Activated CD8-positive, alpha-beta memory T cell treated with anti-CD3 and anti-CD28 coated beads, Interleukin-2, amount 50 U/mL, for 1 hour (primary cell): ENCODE measurements around the gene C1QL2.

ENCODE experiments used
- DNase-seq: peaks from one replicate; pipeline ENCODE4 v3.0.0-alpha.2; 2020; ENCODE audit errors: extremely low read depth

The C1QL2 gene

DNA sequence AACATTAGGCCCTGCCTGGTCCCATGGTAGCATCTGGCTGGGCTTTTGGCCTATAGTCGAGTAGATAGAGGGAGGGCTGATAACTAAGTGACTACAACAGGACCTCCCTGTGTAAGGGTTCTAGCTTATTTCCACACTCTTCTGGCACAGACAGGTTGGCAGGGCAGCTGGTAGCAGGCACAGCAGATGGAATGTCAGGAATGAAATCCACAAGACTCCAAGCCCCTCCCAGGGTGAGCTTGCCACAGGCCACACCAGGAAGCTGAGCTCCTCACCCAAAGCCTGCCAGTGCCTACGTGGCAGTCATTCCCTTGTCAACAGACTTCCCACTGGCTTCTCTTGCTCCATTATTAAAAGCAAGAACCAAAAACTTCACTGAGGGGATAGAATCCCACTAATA lies 20.7 kb upstream of the C1QL2 start:
- no peak for DNase-seq

DNA sequence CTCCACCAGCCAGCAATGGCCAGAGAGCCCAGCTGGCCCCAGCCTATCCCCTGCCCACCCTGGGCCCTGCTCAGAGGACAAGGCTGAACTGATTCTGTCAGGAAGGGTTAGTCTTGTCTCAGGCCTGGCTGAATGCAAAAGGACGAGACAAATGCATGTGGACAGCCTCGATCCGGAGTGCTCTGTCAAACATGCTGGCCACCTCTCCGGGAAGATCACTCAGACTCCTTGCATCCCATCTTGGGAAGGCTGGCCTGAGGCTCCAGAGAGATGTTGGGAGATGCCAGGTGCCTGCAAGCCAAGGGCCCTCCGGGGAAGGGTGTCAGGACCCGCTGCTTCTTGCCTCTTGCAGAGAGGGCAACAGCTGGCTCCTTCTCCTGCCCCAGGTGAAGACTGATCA lies 20.2 kb upstream of the C1QL2 start:
- no peak for DNase-seq

DNA sequence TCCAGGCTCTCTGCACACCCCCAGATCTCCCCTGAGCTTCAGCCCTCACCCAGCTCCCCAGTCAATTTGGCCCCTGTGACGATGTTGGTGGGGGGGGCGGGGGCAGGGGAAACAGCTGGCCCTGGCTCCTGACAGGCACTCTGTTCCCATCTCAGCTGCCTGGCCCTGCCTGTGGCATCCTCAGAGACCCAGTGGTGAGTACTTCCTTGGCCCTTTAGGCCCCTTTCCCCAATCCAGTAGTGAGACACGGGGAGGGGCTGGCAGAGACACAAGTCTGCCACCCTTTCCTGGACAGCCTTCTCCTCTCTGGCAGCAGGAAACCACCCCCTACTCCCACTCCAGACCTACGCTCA lies 19.3 kb upstream of the C1QL2 start:
- DNase-seq: no peak

DNA sequence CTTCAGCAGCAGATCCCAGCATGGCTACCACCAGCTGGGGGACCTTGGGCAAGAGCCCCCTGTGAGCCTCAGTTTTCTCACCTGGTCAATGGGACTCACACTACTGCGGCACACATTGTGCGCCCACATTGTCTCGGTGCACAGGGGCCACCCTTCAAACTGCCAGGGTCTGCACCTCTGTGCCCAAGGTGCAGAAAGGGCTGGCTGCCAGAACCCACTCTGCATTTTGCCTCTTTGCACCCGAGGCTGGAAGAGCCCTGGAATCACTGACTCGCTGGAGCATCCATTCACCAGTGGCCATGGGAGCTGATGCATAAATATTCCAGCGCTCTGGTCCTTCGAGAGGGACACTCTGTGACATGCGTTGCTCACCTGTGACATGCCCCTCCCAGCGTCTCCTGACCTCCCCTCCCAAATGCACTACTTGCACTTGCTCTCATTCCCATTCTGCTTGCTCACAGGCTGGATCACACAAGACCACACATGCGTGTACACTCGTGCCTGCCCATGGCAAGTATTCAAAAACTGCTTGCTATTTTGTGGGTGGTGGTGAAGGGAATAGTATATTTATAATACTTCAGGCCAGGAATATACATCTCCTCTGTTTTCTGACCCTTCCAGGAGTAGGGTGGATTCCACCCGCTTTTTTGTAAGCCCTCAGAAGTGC lies 18.8 kb upstream of the C1QL2 start:
- DNase-seq: no peak

DNA sequence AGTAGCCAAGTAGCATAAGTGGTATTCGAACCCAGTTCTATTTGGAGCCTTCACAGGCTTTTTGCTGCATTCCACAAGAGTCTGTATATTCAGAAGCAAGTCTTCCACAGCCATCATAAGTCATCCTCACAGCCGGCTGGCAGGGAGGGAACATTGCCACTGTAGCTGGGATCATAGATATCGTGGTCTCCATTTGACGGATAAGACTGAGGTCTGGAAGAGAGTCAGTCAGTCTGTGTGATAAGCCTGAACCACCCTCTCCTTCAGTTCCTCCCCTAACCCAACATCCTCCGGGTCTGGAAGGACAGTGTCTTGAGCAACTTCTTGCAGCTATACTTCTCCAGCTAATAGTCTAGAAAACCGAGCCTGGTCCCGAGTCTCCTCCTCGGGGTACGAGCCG lies 17.0 kb upstream of the C1QL2 start:
- DNase-seq: no peak

DNA sequence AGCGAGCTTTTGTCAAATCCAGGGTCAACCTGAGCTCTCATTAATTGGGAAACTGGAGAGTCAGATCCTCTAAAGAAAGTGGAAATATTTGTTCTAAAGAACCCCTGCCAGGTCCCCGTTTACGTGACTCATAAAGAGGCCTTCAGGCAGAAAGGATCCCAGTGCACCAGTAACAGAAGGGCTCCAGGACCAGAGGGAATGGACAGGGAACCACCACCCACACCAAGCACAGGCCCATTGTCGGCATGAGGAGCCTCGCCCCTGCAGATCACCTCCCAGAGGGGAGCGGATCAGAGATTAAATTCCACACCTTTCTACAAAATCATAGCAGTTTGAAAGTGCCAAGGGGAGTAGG lies 16.4 kb upstream of the C1QL2 start:
- no peak for DNase-seq

DNA sequence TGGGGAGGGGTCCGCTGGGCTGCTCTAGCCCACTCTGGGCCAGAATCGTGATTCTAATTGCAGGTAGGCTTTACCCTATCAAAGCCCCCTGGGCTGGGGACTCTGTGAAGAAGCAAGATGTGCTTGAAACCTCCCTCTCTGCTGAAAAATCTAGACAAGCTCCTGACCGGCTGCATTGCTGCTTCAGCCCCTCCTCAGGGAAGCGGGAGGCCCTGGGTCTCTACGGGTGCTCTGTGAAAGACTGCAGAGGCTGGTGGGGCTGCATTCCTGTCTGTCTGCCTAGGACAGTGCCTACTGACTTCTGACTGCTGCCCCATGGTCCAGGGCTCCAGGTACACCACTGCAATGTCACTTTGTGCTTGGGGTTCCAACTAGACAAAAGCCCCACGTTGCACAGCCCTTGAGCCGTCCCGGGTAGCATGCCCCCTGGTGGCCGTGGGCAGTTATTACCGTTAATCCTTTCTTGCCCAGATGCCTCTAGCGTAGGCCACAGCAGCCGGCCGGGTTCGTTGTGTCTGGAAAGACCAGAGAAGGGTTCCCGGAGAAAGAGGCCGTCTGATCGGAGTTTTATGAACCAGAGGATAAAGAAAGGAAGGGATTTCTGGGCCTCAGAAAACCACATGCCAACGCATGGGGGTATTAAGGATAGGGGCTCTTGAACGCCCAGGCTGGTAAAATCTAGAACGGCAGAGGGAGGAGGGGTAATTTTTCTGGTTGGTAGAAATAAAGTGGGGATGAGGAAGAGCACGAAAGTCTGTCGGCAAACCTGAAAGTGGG lies 15.9 kb upstream of the C1QL2 start:
- peak; percentile 10 for DNase-seq

DNA sequence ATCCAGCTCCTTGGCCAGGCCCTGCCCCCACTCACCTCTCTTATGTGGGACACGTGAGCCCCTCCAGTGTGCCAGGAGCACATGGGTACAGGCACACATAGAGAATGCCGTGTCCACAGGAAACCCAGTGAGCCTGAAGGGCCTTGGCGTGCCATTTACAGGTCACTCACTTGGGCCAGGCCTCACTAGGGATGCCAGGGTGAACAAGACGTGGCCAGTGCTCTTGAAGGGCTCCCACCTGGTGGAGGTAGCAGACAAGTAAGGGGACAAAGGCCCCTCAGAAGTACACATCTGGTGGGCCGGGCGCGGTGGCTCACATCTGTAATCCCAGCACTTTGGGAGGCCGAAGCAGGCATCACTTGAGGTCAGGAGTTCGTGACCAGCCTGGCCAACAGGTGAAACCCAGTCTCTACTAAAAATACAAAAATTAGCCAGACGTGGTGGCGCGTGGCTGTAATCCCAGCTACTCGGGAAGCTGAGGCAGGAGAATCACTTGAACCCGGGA lies 15.1 kb upstream of the C1QL2 start:
- no peak for DNase-seq

DNA sequence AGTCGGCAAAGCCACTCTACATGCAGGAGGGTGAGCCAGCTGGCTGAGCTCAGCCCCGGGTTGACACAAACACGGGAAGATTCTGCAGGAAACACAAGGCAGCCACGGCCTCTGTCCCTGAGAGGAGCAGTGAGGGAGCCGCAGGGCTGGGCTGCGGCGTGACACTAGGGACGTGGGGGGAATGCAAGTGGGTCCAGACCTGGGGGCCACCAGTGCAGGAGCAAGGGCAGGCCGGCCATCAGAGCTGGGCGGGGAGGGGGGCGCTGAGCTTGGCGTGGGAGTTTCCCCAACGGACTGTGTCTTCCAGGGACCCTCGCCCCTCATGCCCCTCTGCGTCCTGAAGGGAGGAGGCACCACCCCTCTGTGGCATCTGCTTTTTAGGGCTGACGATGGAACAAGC lies 12.0 kb upstream of the C1QL2 start:
- DNase-seq: no peak

DNA sequence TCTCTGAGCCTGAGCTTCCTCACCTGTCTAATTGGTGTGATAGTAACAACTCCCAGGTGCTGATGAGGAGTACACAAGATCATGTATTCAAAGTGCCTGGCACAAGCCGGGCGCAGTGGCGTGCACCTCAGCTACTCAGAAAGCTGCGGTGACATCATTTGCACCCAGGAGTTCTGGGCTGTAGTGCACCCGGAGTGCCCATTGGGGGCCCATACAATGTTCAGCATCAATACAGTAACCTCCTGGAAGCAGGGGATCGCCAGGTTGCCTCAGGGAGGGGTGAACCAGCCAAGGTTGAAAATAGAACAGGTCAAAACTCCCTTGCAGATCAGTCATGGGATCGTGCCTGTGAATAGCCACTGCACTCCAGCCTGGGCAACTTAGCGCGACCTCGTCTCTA lies 11.2 kb upstream of the C1QL2 start:
- no peak for DNase-seq

DNA sequence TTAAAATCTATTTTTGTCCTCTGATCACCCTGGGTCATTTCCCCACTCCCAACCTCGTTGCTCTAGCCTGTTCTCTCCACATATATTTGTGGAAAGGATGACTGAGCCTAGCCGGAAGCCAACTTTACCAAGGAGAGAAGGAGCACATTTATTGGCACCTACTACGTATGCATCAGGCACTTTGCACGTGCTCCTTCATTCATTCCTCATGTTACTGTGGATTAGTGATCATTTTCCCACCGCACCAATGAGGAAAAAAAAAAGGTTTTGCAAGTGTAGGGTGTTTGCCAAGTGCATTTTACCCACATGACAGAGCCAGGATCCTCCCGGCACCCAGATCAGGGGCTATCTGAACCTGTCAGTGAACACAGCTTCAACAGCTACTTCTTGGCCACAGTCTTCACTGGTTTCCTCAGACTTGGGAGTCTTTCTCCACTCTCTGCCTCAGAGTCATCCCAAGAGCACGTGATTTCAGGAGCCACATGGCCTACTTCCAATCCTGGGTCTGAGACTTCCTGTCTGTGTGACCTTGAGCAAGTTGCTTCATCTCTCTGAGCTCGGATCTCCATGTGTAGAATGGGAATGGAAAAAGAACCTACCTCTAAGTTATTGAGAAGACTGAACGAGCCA lies 1.9 kb upstream of the C1QL2 start:
- DNase-seq: no peak

DNA sequence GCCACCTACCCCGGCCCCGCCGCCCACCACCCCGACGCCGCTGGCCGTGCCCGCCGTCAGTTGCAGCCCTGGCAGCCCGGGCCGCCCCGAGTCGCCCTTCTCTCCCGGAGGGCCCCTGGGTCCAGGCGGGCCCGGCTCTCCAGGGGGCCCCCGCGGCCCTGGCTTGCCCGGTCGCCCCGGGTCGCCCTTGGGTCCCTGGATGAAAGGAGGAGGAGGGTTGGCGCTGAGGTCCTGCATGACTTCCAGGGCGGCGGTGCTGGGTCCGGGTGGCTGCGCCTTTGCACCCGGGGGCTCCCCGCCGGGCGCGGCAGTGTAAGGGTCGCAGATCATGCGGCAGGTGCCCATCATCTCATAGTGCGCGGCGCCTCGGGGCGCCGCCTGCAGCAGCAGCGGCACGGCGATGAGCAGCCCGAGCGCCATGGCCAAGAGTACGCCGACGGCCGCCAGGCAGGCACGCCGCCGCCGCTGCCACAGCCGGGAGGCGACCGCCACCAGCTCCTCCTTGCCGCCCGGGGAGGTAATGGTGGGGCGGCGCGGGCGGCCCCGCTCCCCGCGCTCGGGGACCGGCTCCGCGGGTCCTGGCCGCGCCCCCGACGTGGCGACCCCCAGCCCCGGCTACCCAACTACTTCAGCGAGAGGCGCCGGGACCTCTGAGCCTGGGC lies 570 bp downstream of the C1QL2 start:
- no peak for DNase-seq

DNA sequence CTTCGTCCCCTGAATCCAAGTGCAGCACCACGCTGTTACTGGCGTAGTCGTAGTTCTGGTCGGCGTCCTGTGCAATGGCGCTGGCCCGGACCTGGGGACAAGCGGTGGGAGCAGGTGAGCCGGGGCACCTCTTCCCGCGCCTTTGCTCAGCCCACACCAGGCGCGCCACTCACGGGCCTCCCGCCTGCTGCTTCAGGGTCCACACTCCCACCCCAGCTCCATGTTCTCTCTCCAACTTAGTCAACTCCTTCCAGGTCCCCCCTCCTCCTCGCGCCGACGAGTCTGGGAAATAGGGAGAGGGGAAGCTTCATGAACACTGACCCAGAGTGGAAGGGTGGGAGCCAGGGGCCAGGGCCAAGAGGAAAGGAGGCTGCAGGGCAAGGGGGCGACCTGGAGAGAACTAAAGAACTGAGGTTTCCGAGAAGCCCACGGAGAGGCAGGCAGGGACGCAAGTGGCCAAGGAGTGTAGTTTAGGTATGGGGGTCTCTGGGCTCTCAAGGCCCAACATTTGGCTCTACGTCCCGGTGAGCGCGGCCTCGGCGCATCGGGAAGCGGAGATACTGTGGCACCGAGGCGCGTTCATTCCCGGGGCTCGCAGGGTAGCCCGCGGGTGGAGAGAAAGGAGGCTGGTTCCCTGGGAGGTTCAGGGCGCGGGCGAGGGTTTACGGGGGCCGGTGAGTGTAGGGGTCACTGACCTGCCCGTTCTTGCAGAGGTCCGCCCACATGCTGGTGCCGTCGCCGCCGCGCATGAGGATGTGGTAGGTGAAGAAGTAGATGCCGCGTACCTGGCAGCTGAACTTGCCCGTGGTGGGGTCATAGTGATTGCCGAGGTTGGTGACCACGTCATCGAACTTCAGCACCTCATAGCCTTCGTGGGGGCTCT lies 1.4 kb downstream of the C1QL2 start:
- no peak for DNase-seq

DNA sequence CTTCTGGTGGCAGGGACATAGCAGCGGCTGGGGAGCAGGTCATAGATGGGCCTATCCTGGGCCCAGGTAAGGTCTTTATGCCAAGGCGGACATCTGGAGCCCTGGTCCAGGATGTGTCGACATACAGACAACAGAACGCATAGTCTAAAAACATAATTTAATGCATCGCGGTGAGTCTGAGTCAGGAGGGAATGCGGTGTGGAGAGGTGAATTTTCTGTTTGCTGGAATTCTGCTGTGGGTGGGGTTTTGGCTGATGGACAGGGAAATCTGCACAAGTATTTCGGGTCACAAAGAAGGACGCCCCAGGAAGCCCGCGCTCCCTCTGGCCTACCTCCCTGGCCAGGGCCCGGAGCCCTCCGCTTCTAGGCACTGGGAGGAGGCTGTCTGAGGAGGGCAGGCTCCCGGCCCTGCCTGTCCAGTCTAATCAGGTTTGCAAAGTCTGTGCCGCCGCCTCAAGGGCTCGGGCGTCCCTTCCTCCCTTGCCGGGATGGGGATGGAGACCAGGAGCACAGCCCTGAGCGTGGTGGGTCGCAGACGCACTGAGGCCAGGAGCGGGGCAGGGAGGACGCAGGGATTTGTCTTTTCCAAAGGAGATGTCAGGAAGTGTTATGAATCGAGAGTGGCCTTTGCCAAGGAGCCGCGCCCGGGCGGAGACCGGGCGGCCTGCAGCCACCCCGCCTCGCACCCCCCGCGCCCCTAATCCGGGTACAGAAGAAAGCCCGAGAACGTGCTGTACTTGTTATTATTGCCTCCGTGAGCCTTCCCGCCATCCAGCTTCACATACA lies 2.3 kb downstream of the C1QL2 start:
- no peak for DNase-seq

DNA sequence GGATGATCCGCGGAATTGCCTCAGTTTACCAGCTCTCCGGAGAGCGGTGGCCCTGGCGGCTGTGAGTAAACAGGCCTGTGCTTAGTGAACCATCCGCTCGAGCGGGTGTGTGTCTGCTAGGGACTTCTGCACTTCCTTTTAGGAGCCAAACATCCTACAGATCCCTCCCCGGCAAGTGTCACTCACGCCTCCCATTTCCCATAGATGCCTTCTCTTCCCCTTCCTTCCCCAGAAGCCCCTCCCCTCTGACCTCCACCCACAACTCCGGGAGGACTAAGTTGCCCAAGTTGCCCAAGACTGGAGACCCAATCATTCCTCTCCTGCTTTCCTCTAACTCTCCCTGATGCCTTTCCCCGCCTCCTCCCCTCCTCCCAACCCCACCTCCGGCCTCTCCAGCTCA lies 2.9 kb downstream of the C1QL2 start:
- DNase-seq: no peak

DNA sequence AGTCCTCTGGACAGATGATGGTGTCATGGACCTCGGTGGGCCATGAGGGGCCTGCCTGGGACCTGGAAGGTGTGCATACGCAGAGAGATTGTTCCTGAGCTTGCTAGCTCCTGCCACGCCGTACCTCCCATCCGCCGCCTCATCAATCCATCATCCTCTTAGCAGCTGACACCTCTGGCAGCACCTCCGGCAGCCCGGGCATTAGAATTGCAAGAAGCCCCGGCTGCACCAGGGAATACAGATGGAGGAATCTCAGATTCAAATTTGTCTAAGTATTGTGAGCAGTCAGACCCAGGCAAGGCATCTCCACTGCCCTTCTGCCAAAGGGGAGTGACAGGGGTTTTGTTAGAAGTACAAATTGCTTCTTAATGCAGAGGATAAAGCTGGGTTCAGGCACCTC lies 4.5 kb downstream of the C1QL2 start:
- no peak for DNase-seq

DNA sequence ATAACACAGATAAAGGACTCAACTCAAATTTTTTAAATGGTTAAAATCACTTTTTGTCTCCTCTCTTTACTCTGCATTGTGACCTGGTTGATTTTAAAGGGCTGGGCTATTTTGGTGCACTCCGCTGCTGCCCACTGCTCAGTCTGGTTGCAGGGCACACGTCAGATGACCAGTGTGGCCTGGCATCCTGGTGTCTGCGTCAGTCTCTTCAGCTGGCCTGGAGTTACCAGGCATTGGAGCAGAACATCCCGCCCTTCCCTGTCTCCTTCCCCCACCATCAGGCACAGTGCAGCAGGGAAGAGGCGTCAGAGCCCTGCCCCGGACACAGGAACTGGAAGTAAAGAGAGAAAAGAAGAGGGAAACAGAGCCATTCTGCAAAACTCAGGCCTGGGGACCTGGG lies 8.9 kb downstream of the C1QL2 start:
- DNase-seq: no peak

DNA sequence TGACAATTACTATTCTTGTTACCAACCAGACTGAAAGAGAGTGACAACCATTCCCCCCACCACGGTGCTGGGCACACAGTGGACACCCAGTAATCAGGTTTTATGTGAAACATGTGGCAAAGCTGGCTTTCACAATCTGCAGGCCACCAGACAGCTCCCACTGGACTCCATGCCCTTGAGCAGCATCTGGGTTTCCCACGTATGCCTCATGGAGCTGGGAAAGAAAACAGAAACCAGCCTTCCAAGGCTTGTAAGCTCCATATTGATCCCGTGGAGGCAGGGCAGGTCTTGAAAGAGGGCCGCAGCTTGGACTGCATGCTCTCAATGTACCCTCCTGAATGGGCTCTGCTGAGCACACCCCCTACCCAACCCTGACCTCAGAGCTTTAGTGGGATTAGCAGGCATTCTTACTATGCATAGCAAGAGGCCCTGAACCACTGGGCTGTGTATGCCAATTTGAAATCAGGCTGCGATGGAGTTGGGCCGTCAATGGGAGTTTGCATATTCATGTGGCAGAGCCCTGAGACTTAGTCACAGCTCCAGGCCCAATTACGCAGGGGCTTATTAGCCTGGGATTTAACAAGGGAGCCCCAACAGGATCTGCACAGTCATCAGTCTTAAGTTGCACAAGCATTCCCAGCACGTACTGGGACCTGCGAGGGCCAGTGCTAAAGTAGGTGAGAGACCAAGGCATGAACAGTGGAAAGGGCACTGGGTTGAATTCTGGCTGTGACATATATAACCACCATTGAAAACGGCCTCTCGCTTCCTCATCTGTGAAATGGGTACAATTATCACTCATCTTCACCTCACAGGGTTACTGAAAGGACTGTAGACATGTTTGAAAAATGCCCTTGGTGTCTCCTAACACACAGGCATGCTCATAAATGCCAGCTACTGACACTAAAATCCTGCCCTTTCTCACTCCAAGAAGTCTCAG lies 10.5 kb downstream of the C1QL2 start:
- no peak for DNase-seq

DNA sequence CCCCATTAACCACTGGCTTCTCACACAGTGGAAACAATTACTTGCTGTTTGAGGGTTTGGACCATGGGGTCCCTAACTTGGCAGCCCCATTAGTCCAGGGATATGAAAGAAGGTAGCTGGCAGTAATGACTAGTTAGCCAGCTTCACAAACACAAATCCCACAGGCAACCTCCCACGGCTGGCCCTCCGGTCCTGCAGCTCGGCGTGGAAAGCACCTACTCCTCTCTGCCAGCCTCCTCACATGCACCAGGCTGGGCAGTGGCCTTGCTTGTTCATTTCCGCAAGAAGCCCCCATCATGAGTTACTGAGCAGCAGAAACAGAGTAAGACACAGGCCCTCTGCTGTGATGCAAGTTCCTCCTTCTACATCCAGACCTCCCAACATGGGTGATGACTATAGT lies 13.7 kb downstream of the C1QL2 start:
- DNase-seq: no peak

DNA sequence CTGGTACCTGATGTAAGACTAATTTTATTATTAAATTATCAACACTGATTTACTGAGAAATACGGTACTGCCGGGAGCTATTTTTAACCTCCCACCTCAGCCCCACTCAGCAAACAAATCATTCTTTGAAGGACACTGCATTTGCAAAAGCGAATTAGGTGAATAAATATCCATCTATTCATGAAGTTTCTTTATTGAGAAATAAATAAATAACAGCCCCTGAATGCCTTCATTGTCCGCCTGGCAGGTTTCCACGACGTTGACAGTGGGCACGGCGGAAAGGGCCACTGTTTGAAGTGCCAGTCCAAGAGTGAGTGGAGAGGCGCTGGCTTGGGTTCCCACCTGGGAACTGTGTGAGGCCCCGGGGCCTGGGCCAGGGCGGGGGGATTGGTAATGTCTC lies 15.7 kb downstream of the C1QL2 start:
- no peak for DNase-seq
